Left hindlimb (tissue), 1 donor: ENCODE results near the gene AGRN.

Experiments
- DNase-seq: peaks from one replicate; pipeline ENCODE4 v3.0.0-alpha.2; 2018

AGRN gene

GRCh38 chr1:1082776-1083415 is 63.0 kb downstream of the AGRN start:
- DNase-seq: no peak

DNA sequence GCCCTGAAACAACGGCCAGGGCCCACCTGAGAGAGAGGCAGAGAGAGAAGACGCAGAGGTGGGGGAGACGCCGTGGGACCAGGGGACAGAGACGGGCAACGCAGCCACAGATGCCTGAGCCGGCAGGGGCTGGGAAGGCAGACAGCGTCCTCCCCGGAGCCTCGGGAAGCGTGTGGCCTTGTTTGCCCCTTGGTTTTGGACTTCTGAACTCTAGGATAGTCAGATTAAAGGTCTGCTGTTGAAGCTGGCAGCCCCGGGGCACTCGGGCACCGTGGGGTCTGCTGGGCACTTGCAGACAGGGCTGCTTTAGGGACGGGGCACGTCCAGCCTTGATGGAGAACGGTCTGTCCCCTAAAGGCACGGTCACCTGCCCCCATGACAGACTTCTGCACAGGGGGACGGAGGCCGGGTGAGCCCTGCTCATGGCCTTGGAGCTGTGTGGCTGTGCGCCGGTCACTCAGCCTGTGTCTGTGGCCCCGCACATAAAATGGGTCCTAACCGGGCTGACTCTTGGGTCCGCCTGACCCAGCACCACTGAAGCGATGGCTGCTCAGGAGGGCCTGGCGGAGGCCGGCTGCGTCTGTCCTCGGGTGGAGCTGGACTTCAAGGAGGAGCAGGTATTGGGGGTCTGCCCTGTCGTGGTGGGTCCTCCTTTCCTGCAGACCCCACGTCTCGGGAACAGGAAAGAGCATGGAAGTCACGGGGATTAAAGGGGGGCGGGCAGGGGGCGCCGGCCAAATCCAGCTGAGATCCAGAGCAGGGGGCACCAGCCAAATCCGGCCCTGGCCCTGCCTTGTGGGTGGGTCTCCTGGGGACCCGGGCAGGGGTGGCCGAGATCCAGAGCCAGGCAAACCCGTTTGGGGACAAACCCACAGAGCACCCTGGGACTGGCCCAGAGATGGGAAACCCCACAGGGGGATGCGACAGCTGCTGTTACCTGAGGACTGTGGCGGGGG is 63.8 kb downstream of the AGRN start:
- peak; percentile 30 for DNase-seq

DNA sequence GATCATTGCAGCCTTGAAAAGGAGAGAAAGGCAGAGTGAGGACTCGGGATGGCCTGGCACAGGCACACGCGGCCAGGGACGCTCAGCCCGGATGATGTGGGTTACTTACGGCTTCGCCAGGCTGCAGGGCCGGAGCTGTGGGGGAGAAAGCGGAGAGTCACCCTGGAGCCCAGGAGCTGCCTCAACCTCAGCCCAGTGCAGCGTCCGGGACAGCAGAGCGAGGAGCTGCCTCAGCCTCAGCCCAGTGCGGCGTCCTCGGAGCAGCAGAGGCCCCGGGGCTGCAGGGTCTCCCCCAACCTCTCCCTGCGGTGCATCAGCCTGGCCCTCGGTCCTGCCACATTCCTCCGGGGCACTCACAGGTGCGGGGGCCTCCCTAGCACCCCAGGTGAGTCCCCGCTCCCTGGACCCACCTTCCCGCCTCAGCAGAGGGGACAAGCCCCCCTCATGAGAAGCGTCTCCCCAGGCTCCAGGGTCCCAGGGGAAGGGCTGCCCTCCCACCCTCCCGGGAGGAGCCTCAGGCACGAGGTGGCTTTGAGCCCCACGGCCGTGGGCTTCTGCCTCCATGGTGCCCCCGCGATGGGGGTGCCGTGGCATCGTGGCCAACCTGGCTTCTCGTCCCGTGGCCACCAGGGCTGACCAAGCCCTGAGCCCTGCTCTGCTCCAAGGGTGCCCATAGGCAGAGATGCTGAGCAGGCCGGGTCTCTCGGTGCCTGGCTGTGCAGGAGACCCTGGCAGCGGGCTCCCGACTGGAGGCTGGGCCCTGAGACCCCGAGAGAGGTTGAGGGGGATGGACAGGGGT is 64.7 kb downstream of the AGRN start:
- DNase-seq: peak; percentile 23

DNA sequence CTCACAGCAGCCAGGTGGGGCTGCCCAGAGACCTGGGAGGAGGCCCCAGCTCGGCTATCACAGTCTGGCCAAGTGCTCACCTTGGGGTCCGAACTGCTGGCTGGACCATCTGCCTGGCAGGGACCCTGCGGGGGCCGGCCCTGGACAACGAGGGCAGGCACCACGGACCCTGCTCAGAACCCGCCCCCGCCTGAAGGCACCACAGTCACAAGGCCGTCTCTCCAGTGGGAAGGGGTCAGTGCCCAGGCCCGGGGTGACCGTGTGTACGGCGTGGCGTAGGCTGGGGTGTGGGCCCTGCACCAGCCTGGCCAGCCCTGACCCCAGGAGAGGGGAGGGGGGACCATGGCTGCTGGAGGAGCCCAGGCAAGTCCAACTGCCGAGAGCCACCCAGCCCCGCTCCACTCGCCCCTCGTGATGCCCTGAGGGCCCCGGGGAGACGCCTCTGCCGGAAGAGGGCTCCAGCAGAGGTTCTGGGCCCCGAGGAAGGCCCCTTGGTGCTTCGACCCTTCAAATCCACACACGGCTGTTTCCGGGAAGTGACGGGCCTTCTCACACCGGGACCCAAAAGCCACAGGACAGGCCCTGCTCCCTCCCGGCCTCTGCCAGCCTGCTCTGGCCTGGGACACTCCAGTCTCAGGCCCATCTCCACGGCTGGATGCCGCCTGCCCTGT is 65.4 kb downstream of the AGRN start:
- peak; percentile 20 for DNase-seq

GRCh38 chr1:1085911-1086841 is 66.3 kb downstream of the AGRN start:
- peak; percentile 29 for DNase-seq

DNA sequence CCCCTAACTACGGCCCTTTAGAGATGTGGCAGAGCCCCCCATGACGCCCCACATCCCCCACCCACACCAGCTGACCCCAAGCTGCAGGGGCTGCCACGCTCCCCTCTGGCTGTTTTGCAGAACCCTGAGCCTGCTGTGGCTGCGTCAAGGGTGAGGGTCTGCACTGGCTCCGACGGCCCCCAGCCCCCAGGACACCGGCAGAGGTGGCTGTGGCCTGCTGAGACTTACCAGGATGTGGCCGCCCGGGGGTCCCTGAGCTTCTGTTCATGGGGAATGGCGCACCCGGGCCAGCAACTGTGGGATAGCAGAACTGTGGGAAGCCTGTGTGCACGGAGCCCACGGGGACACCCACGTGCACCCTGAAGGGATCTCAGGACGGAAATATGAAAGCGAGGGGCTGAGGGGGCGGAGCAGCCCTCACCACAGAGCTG is 67.0 kb downstream of the AGRN start:
- no peak for DNase-seq

DNA sequence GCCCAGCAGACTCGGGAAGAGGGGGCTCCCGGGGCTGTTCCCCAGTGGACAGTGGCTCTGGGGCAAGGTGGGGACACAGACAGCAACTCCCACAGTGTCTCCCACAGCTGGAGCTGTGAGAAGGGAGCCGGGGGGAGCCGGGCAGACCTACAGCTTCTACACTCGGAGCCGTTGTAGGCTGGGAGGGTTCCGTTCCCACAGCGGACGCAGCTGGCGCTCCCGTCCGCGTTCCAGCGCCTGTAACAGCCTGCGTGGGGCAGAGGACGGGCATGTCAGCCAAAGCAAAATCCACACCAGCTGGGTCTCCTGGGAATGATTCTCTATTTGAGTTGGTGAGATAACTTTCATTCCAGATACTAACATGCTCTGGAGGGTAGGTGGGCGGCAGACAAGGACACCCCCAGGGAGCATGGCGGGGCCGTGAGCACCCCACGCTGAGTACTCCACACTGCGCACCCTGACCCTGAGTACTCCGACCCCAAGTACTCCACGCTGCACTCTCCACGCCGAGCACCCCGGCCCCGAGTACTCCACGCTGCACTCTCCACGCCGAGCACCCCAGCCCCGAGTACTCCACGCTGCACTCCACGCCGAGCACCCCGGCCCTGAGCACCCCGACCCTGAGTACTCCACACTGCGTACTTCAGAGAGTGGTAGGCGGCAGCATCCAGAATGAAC is 67.6 kb downstream of the AGRN start:
- peak; percentile 29 for DNase-seq

DNA sequence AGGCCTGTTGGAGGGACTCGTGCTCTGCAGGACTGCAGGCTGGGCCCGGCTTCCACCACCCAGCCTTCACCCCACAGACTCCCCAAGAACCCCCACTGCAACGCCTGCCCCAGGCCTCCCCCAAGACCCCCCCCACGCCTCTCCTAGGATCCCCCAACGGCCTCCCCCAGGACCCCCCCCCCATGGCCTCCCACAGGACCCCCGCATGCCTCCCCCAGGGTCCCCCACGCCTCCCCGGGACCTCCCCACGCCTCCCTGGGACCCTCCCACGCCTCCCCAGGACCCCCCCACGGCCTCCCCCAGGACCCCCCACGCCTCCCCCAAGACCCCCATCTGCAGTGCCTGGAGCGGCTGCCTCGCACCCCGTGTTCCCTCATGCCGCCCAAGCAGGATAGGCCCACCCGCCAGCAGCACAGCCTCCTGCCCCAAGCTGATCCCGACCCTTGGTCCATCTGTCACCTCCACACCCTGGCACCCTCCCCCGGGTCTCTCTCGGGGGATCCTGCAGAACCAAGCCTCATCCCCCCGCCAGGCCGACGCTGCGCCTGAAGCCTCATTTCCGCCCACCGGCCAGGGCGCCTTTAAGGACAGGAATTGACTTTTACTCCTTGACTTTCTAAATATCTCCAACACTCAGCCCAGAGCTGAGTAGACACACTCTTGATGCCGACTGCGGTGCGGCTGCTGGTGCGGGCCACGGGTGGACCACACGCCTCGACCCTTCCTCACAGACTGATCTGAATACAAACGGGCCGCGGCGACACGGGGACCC is 68.3 kb downstream of the AGRN start:
- peak; percentile 27 for DNase-seq

DNA sequence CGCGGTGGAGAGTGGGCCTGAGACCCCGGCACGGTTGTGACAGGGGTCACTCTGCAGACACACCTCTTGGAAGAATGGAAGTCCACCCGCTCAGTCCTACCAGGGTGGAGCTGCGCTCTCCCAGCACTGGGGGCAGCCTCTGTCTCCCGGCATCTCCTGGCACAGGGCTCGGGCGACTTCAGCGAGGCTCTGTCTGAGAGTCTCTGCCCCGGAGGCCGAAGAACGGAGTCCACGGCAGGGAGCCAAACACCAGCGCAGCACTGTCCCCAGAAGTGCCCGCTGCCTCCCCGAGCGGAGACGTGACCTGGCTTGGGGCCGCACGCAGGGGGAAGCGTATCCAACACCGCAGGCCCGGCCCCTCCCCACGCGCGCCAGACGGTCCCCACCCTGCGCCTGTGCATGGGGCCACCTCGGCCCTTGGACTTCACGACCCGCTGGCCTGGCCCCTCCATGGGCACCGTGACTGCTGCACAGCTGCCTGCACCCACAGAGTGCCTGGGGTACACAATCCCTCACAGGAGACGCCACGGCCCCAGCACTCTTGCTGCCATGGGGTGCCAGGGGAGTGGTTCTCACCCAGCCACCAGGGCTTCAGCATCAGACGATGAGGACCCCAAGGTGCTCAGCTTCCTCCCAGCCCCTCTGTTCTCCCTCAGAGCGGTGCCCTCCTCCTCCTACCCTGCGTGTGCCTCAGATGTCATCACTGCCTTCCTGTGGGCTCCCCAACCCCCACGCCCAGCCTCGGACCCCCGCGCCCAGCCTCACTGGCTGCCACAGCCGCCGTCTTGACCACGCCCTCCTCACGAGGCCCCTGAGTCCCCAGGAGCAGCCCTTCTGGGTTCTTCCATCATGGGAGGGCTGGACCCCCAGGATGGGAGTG is 69.1 kb downstream of the AGRN start:
- peak; percentile 23 for DNase-seq

DNA sequence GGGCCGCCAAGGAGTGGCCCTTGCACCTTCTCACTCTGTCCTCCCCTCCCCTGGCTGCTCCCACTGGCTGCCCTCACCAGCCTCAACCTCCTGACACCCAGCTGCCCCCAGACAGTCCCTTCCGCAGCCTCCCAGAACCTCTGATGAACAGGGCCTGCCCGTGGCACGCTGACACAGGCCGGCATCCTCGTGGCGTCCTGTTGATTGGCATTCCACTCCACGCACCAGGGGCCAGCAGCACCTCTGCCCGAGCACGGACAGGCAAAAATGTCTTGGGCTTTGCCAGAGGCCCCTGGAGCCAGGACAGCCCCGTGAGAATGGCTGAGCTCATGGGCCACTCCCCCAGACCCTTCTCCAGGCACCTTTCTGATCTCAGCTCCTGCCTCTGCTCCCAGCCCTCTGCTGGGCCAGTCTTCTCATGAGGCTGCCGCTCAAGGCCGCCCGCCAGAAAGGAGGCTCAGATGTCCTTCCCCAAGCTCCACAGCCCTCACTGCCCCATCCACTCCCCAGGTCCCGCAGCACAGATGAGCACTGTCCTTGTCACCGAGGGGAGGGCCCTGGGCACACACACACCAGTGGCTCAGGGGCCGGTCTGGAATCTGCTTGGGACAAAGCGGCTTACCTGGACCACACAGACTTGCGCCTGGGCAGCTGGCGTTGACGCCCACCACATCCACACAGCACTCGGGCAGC is 70.0 kb downstream of the AGRN start:
- DNase-seq: peak; percentile 15

DNA sequence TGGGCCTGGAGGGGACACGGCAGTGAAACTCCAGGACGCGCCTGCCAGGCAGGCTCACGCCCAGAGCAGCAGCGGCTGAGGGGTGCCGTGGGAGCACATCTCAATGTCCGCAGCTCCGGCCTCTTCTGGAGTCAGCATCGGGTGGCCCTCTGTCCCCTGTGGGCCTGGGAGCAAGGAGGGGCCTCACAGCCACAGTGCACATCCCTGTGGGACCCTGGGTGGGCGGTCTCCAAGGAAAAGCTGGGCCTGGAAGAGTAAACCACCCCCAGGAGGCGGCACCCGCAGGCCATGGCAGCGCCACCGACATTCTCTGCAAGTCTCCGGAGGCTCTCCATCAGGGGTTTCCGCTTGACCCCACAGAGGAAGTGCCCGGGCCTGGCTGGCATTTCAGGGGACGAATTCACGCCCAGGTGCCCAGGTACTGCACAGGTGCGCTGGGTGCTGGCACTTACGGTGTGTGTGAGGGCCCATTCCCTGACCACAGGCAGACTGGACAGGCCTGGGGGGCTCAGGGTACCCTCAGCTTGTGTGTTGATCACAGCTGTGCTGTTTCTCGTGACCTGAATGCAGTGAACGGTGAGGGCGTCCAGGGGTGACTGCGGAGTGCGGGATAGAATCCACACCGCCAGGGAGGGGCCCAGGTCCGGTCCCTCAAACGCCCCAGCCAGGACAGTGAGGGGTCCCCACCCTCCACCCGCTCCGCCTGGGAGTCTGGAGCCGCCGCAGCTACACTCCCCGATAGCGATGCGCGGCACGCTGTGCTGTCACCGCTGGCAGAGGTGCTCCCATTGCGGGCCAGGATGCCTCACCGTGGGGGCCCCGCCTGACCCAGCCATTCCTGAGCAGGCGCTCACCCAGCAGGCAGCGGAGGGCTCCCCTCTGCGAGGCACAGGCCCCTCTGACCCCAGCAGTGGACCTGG is 70.8 kb downstream of the AGRN start:
- DNase-seq: peak; percentile 25

GRCh38 chr1:1091344-1092148 is 71.6 kb downstream of the AGRN start:
- peak; percentile 21 for DNase-seq

- peak; percentile 23 for DNase-seq
These were observed 72.4 kb downstream of the AGRN start for GRCh38 chr1:1092149-1092855.

- DNase-seq: no peak
These were observed 73.1 kb downstream of the AGRN start for GRCh38 chr1:1092894-1093609.

DNA sequence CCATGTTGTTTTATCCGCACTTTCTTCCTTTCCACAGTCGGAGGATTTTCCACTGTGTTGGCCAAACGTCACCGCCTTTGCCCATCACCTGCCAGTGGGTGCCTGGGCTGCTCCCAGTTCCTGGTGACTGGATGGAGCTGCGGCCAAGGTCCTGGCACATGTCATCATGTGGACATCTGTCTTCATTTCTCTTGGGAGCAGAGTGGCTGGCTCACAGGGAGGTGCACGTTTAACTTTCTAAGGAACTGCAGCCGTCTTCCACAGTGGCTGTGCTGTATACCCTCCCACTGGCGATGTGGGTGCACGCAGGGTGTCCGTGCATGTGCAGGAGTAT is 73.7 kb downstream of the AGRN start:
- no peak for DNase-seq
